Endothelial cell of umbilical vein (primary cell): ENCODE measurements around the gene LGR4. TPM values are rescaled to one million over a fixed set of nuclear protein-coding genes. Genes with fewer than 3 reads are reported as not detected.

Experiments
- BruUV-seq: library from RNA; stranded (reverse); fragments of 400-500 nt; replicated peaks from 2 replicates; lab custom pipeline; 2021; lab: Mats Ljungman, UMichigan
- CTCF ChIA-PET: fragments of 300-600, 350-600 bp; sonication (Branson Sonifier 250); formaldehyde crosslinking; loops from one replicate; lab custom pipeline; 2021; ENCODE audit warnings: antibody characterized with exemption, inconsistent platforms; lab: Charles Lee
- POLR2A ChIA-PET: fragments of 300-600, 350-600 bp; sonication (Branson Sonifier 250); formaldehyde crosslinking; loops from one replicate; lab custom pipeline; 2021; ENCODE audit warnings: antibody characterized with exemption, inconsistent platforms; lab: Charles Lee
- DNase-seq: peaks from one replicate; pipeline ENCODE4 v3.0.0-alpha.2; 2011; ENCODE audit warnings: low read depth, low spot score
- FAIRE-seq: peaks from 2 replicates; lab custom pipeline; 2011; peaks lifted over from hg19 to GRCh38; lab: Jason Lieb, UNC
- H2AFZ ChIP-seq: 2 replicates; pipeline ENCODE4 v1.6.0; 2012; ENCODE audit warnings: low read depth, low read length, control low read depth, inconsistent platforms
- H3K27ac ChIP-seq: 2 replicates; pipeline ENCODE4 v1.5.1; 2011; ENCODE audit warnings: low read depth, mild to moderate bottlenecking, control low read depth, low read length, moderate library complexity; ENCODE audit not compliant: insufficient read depth
- H3K27me3 ChIP-seq, 2 experiments: 2 replicates each; pipeline versions ENCODE4 v1.6.0 to v1.6.1; 2011; ENCODE audit warnings: low read length in 2 of 2, mixed read lengths in 1 of 2; ENCODE audit not compliant: control insufficient read depth in 2 of 2, insufficient read depth in 2 of 2
- H3K36me3 ChIP-seq, 2 experiments: 2 replicates in 1 of 2; 3 replicates in 1 of 2; pipeline ENCODE4 v1.5.1; 2011; ENCODE audit warnings: low read length in 2 of 2, mild to moderate bottlenecking in 1 of 2, moderate library complexity in 1 of 2; ENCODE audit not compliant: control insufficient read depth in 2 of 2, insufficient read depth in 2 of 2; ENCODE audit errors: extremely low read depth in 1 of 2
- H3K4me1 ChIP-seq: 3 replicates; pipeline ENCODE4 v1.5.1; 2011; ENCODE audit warnings: mild to moderate bottlenecking, low read length; ENCODE audit not compliant: control insufficient read depth, insufficient read depth; ENCODE audit errors: extremely low read depth
- H3K4me2 ChIP-seq: 2 replicates; pipeline ENCODE4 v1.6.1; 2011; ENCODE audit warnings: low read length, control low read depth, mixed read lengths; ENCODE audit not compliant: insufficient read depth
- H3K4me3 ChIP-seq, 3 experiments: fragments of 200-600 bp in 1 of 3; sonication (generic), shearing (Covaris generic) in 1 of 3; replicated peaks in 1 of 3; 2 replicates each; pipeline ENCODE4 v1.5.1; 2011 to 2016; ENCODE audit warnings: control low read depth in 3 of 3, low read length in 3 of 3, mild to moderate bottlenecking in 2 of 3, inconsistent platforms in 1 of 3, low read depth in 1 of 3, moderate library complexity in 1 of 3; ENCODE audit not compliant: insufficient read depth in 1 of 3
- H3K79me2 ChIP-seq: 2 replicates; pipeline ENCODE4 v1.6.0; 2012; ENCODE audit warnings: low read length, inconsistent platforms; ENCODE audit not compliant: control insufficient read depth, insufficient read depth
- H3K9ac ChIP-seq: replicated peaks from 2 replicates; pipeline ENCODE3; 2011; ENCODE audit warnings: low read length, control low read depth; ENCODE audit not compliant: insufficient read depth; ENCODE audit errors: extremely low read depth
- H3K9me1 ChIP-seq: replicated peaks from 3 replicates; pipeline ENCODE4 v1.6.0; 2011; ENCODE audit warnings: mild to moderate bottlenecking, low read length; ENCODE audit not compliant: control insufficient read depth, insufficient read depth; ENCODE audit errors: extremely low read depth
- H3K9me3 ChIP-seq: replicated peaks from 2 replicates; pipeline ENCODE4 v1.5.1; 2012; ENCODE audit warnings: low read length, inconsistent platforms; ENCODE audit not compliant: control insufficient read depth, insufficient read depth
- H4K20me1 ChIP-seq: replicated peaks from 2 replicates; pipeline ENCODE3; 2011; ENCODE audit warnings: mild to moderate bottlenecking, low read length; ENCODE audit not compliant: control insufficient read depth, insufficient read depth; ENCODE audit errors: extremely low read depth
- CTCF ChIP-seq, 2 donors: IDR thresholded peaks; 1 replicate in 1 of 2; 2 replicates in 1 of 2; pipeline ENCODE4 v1.5.1; 2011; ENCODE audit warnings: low read length in 2 of 2, mild to moderate bottlenecking in 2 of 2, moderate library complexity in 2 of 2, control low read depth in 1 of 2, inconsistent platforms in 1 of 2, low read depth in 1 of 2; ENCODE audit not compliant: insufficient read depth in 1 of 2; ENCODE audit errors: extremely low read depth in 1 of 2
- EZH2 ChIP-seq: IDR thresholded peaks from 2 replicates; pipeline ENCODE4 v1.6.1; 2012; ENCODE audit warnings: borderline replicate concordance, low read depth, mild to moderate bottlenecking, moderate library complexity, low read length, inconsistent platforms; ENCODE audit not compliant: severe bottlenecking
- FOS ChIP-seq: IDR thresholded peaks from 2 replicates; pipeline ENCODE4 v1.6.1; 2011; ENCODE audit warnings: mild to moderate bottlenecking, low read length, moderate library complexity, borderline replicate concordance; ENCODE audit not compliant: insufficient read depth
- GATA2 ChIP-seq: IDR thresholded peaks from 2 replicates; pipeline ENCODE4 v1.7.0; 2011; ENCODE audit warnings: low read depth, mild to moderate bottlenecking, moderate library complexity, mixed read lengths, low read length; ENCODE audit not compliant: insufficient read length, insufficient read depth
- JUN ChIP-seq: IDR thresholded peaks from 2 replicates; pipeline ENCODE4 v1.6.1; 2011; ENCODE audit warnings: borderline replicate concordance, low read depth; ENCODE audit not compliant: insufficient read length, insufficient read depth
- MYC ChIP-seq: IDR thresholded peaks from one replicate; pipeline ENCODE4 v1.6.1; 2011; ENCODE audit warnings: mild to moderate bottlenecking, low read depth, low read length
- POLR2A ChIP-seq: IDR thresholded peaks from 2 replicates; pipeline ENCODE4 v1.6.1; 2012; ENCODE audit warnings: low read depth, mild to moderate bottlenecking, control low read depth, low read length
- POLR2AphosphoS5 ChIP-seq: IDR thresholded peaks from 2 replicates; pipeline ENCODE4 v1.6.1; 2012; ENCODE audit warnings: low read depth, mild to moderate bottlenecking, control low read depth, low read length, moderate library complexity; ENCODE audit not compliant: insufficient read depth
- dilution Hi-C: fragments of 300-500 bp; cut with MboI; formaldehyde crosslinking; loops from one replicate; pipeline ENCODE4 v1.15.0; 2019; ENCODE audit warnings: low sequenced_read_pairs; ENCODE audit not compliant: extremely low pct_ligation_motif_present
- intact Hi-C: fragments of 100-400 bp; cut with micrococcal nuclease; formaldehyde crosslinking; loops from one replicate; pipeline ENCODE4 v1.10.0; 2022
- polyA plus RNA-seq, 4 experiments: library from polyadenylated mRNA; depleted of rRNA in 3 of 4; stranded (reverse) in 3 of 4; unstranded in 1 of 4; fragments of >200 nt; gene quantifications; 2 replicates each; pipeline versions ENCODE4 v1.2.1 to v1.2.3, GENCODE V29; 2011 to 2012; ENCODE audit warnings: missing spikeins in 1 of 4
- total RNA-seq: library from RNA; stranded (reverse); gene quantifications from 2 replicates; pipeline ENCODE4 v1.2.3, GENCODE V29; 2021
- TF ChIP-seq, protein P1 (sequence below): IDR thresholded peaks from 2 replicates; pipeline ENCODE4 v1.6.1; 2011; ENCODE audit not compliant: insufficient read depth, insufficient read length

The LGR4 gene
- total and polyA plus RNA-seq, 2 donors (not counting 3 experiments of a cell fraction or from before 2014, with no cell fraction given): 1.3 to 3.1 TPM

GRCh38 chr11:27505781-27506180, 33.2 kb upstream of the LGR4 start:
- ChIA-PET CTCF (no interaction called here), POLR2A (no interaction called here)
- DNase-seq (no peak), FAIRE-seq (peak; percentile 21)
- H3K4me3 ChIP-seq: peak overlapping the region; percentile 44 to 92 (median 79)
- peak overlapping the region; percentile 90 for H2AFZ ChIP-seq
- no peaks in the 10 kb centered on the region for H4K20me1 ChIP-seq
- H3K9me3 ChIP-seq: no peaks in the 10 kb centered on the region
- no peaks in the 10 kb centered on the region for H3K9me1 ChIP-seq
- H3K4me1 ChIP-seq: peaks cover 11% of the 10 kb centered on the region
- dilution Hi-C loops: no loop called here
- peak overlapping the region; percentile 60 for H3K4me2 ChIP-seq
- peaks cover 0 to 1% of the 10 kb centered on the region in 2 experiments for H3K36me3 ChIP-seq
- H3K27ac ChIP-seq: peak overlapping the region; percentile 77
- intact Hi-C loops: loop anchor here (1.0 kb wide), 1 partner anchor 8 kb away; no protein-coding TSS in a partner anchor
- no TSS peak for BruUV-seq
- no peak for TF ChIP-seq MYC
- TF ChIP-seq, protein P1, sequence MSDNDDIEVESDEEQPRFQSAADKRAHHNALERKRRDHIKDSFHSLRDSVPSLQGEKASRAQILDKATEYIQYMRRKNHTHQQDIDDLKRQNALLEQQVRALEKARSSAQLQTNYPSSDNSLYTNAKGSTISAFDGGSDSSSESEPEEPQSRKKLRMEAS: no peak
- no peak for TF ChIP-seq EZH2
- TF ChIP-seq GATA2: no peak
- TF ChIP-seq FOS: no peak
- no peak for TF ChIP-seq CTCF (IDR thresholded peaks at IDR 0.05; ENCODE audit: extremely low read depth in 1 of 2, insufficient read depth in 1 of 2, low read depth in 1 of 2, low read length in 2 of 2)
- TF ChIP-seq JUN: no peak
- TF ChIP-seq POLR2A: no peak
- TF ChIP-seq POLR2AphosphoS5: no peak
- peak overlapping the region; percentile 91 for H3K9ac ChIP-seq
- no peaks in the 10 kb centered on the region for H3K27me3 ChIP-seq
- H3K79me2 ChIP-seq: peaks cover 37% of the 10 kb centered on the region
